Measurements from ENCODE around the gene RAB11FIP4.

DNA sequence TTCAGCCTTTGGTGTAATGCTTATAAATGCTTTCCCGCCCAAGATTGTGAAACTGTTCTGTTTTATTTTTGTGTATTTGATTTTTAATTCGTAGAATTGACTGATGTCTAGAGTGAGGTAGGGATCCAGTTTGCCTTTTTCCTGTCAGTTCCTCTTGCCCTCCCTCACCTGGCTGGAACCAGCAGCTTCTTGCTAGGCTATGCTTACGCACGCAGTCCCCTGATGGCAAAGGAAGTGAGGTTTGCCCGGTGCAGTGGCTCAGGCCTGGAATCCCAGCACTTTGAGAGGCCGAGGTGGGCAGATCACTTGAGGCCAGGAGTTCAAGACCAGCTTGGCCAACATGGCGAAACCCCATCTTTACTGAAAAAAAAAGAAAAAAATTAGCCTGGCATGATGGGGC lies 51.9 kb downstream of the RAB11FIP4 start:
- TF ChIP-seq, protein P1, sequence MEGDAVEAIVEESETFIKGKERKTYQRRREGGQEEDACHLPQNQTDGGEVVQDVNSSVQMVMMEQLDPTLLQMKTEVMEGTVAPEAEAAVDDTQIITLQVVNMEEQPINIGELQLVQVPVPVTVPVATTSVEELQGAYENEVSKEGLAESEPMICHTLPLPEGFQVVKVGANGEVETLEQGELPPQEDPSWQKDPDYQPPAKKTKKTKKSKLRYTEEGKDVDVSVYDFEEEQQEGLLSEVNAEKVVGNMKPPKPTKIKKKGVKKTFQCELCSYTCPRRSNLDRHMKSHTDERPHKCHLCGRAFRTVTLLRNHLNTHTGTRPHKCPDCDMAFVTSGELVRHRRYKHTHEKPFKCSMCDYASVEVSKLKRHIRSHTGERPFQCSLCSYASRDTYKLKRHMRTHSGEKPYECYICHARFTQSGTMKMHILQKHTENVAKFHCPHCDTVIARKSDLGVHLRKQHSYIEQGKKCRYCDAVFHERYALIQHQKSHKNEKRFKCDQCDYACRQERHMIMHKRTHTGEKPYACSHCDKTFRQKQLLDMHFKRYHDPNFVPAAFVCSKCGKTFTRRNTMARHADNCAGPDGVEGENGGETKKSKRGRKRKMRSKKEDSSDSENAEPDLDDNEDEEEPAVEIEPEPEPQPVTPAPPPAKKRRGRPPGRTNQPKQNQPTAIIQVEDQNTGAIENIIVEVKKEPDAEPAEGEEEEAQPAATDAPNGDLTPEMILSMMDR (IDR thresholded peaks at IDR 0.05 in 4 of 5, conservative IDR thresholded peaks at IDR 0.05 in 1 of 5) = no peak
- no peak for TF ChIP-seq POLR2A (IDR thresholded peaks at IDR 0.05)

Measured in gastrocnemius medialis (tissue), 4 donors.